Measurements from ENCODE around the gene SLC12A7. TPM values are rescaled to one million over a fixed set of nuclear protein-coding genes. Genes with fewer than 3 reads are reported as not detected.
A peak's percentile ranks its signal among the peaks of the same experiment; 100 is the strongest.

Gene SLC12A7
- total RNA-seq, 4 donors from 2014 or later, result 18.8 to 28.7 (median 24.5) TPM

- TF ChIP-seq EP300 (IDR thresholded peaks at IDR 0.05), result no peak
- TF ChIP-seq POLR2AphosphoS5 (IDR thresholded peaks at IDR 0.05), result no peak
- H3K4me3 ChIP-seq, result no peak overlapping the region
- no peak overlapping the region for H3K27ac ChIP-seq
- H3K4me1 ChIP-seq, result peaks cover 0 to 53% (median 17%) of the 10 kb centered on the region in 3 donors
- H3K9me3 ChIP-seq, result no peaks in the 10 kb centered on the region
- peaks cover 48% of the 10 kb centered on the region for H3K27me3 ChIP-seq
- no peak for ATAC-seq
- H3K36me3 ChIP-seq, result no peaks in the 10 kb centered on the region
- WGBS, 2 donors (ENCODE audit: low coverage in 1 of 2), result 100% methylated on average over 1 of the region's 5 CpGs; no CpG with 5 or more reads in 1 of the 2 donors
Observed at GRCh38 chr5:1006656-1007071, 105.2 kb downstream of the SLC12A7 start.

DNA sequence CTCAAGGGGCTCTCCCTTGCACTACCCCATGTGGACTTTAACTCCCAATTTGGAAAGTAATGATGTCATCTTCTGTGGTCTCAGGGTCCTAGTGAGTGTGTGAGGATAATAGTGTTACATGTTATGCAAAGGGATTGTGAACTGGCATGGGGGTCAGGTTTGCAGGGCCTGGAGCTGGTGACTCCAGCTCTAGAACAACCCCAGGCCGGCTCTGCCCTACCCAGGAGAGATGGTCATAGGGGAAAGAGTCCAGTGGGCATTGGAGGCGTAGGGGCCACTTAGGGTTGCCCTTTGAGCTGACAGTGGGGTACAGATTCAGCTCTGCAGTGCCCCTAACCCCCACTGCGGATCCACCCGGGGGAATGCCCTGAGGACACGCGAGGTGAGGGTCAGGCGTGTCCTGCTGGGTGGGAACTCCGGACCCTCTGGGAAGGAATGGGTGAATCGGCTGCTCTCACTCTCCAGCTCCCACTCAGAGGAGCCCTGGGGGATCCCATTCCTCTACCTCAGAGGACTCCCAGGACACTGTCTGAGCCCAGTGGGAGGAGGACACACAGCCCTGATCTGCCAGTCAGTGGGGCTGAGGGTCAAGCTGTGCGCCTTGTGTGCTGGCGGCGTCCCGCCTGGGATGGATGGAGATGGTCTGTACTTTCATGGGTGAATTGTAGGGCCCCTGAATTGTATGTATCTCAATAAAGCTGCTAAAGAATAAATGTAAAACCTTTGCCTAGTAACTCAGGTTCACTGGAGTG, 105.8 kb downstream of the SLC12A7 start:
- ATAC-seq, result no peak
- Histone ChIP-seq H3K36me3 (no peaks in the 10 kb centered on the region), H3K9me3 (no peaks in the 10 kb centered on the region), H3K4me3 (no peak overlapping the region), H3K27me3 (peaks cover 42% of the 10 kb centered on the region), H3K27ac (no peak overlapping the region), H3K4me1 (peaks cover 0 to 53% (median 17%) of the 10 kb centered on the region in 3 donors)
- TF ChIP-seq EP300 (IDR thresholded peaks at IDR 0.05), result no peak
- TF ChIP-seq CTCF (IDR thresholded peaks at IDR 0.05), result no peak
- TF ChIP-seq POLR2A (IDR thresholded peaks at IDR 0.05), result no peak
- no peak for TF ChIP-seq POLR2AphosphoS5 (IDR thresholded peaks at IDR 0.05)
- 87 to 92% methylated on average over 2 to 4 of the region's 13 CpGs for WGBS, 2 donors (ENCODE audit: low coverage in 1 of 2)

- Histone ChIP-seq H3K27me3 (peaks cover 35% of the 10 kb centered on the region), H3K36me3 (no peaks in the 10 kb centered on the region), H3K27ac (peak overlapping the region in 2 of 4 donors; percentile 66 to 83), H3K9me3 (no peaks in the 10 kb centered on the region), H3K4me1 (peaks cover 0 to 50% (median 17%) of the 10 kb centered on the region in 3 donors), H3K4me3 (peak overlapping the region; percentile 30 to 65)
- ATAC-seq, result no peak
- TF ChIP-seq EP300 (IDR thresholded peaks at IDR 0.05) (no peak), POLR2AphosphoS5 (IDR thresholded peaks at IDR 0.05) (no peak), POLR2A (IDR thresholded peaks at IDR 0.05) (no peak), CTCF (IDR thresholded peaks at IDR 0.05) (no peak)
- WGBS, 2 donors (ENCODE audit: low coverage in 1 of 2), result 58% methylated on average over 4 of the region's 47 CpGs; no CpG with 5 or more reads in 1 of the 2 donors
Observed at GRCh38 chr5:1005249-1005851, 106.5 kb downstream of the SLC12A7 start.

DNA sequence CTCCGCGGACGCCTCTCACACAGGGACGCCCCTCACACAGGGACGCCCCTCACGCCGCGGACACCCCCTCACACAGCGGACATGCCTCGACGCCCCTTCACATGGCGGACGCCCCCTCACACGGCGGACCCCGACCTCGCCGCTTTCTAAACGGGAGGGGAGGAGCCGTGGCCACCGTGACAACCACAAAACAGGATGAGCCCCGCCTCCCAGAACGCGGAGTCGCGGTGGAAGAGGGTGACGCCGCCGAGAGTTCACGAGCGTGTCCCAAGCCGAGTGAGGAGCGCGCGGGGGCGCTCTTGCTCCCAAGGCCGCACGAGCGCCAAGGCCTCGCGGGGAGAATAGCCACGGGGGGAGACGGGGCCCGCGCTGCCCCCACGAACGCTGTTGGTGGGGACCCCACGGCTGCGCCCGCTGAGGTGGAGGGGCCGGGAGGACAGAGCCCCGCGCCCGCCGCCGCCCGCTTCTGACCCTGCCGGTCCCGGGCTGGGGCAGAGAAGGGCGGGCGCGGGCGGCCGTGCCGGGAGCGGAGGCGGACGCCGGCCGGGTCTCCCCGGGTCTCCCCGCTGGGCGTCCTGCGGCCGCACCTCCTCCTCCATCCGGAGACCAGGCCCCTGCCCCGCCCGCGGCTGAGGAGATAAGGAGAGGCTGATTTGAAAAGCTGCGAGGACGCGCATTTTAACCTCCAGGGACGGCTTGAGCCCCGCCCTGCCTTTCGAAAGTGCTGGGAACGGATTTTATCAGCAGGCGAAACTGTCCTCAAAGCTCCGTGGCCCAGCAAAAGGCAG, 107.2 kb downstream of the SLC12A7 start:
- ATAC-seq, result peak; percentile 80
- peaks cover 0 to 43% (median 14%) of the 10 kb centered on the region in 3 donors for H3K4me1 ChIP-seq
- peak in 1 of 2 donors; percentile 18 for TF ChIP-seq POLR2A (IDR thresholded peaks at IDR 0.05)
- peak in 2 of 4 experiments; percentile 29 to 72 for TF ChIP-seq CTCF (IDR thresholded peaks at IDR 0.05)
- no peak for TF ChIP-seq POLR2AphosphoS5 (IDR thresholded peaks at IDR 0.05)
- no peaks in the 10 kb centered on the region for H3K36me3 ChIP-seq
- 5% methylated on average over 8 of the region's 88 CpGs; no CpG with 5 or more reads in 1 of the 2 donors for WGBS, 2 donors (ENCODE audit: low coverage in 1 of 2)
- peak overlapping the region in 3 of 4 donors; percentile 66 to 83 (median 75) for H3K27ac ChIP-seq
- H3K27me3 ChIP-seq, result peaks cover 28% of the 10 kb centered on the region
- no peaks in the 10 kb centered on the region for H3K9me3 ChIP-seq
- H3K4me3 ChIP-seq, result peak overlapping the region; percentile 30 to 65
